IMR-90 (cell line): ENCODE results near the gene UBR4. TPM values are rescaled to one million over a fixed set of nuclear protein-coding genes. Genes with fewer than 3 reads are reported as not detected.

Experiments used
- ATAC-seq: fragments of 200-7000 bp; cut with Tn5 transposase; 2 replicates; pipeline ENCODE4 v1.9.1; 2020; ENCODE audit warnings: low read depth, mild to moderate bottlenecking, moderate library complexity
- BruUV-seq: library from RNA; stranded (reverse); fragments of 400-500 nt; replicated peaks from 2 replicates; lab custom pipeline; 2021; lab: Mats Ljungman, UMichigan
- CTCF ChIA-PET: fragments of 300-600 bp; formaldehyde crosslinking; extraction: SDS; loops from one replicate; lab custom pipeline; 2021; ENCODE audit warnings: antibody characterized with exemption; lab: Yijun Ruan, JAX
- POLR2A ChIA-PET: fragments of 300-600 bp; sonication (Branson Sonifier 250); formaldehyde crosslinking; loops from one replicate; lab custom pipeline; 2022; ENCODE audit warnings: antibody characterized with exemption; ENCODE audit not compliant: unreplicated experiment; lab: Charles Lee
- DNase-seq: peaks from one replicate; pipeline ENCODE4 v3.0.0; 2013
- H2AFZ ChIP-seq: replicated peaks from 2 replicates; pipeline ENCODE3; 2013; ENCODE audit warnings: low read length, mild to moderate bottlenecking; ENCODE audit not compliant: poor library complexity
- H2AK5ac ChIP-seq: 2 replicates; pipeline ENCODE4 v1.6.1; 2013; ENCODE audit warnings: low read depth, low read length, inconsistent platforms
- H2AK9ac ChIP-seq: replicated peaks from 2 replicates; pipeline ENCODE3; 2013; ENCODE audit warnings: mild to moderate bottlenecking, low read depth, low read length, moderate library complexity; ENCODE audit not compliant: poor library complexity
- H2BK120ac ChIP-seq: 2 replicates; pipeline ENCODE4 v1.6.1; 2013; ENCODE audit warnings: low read depth, low read length, inconsistent platforms
- H2BK15ac ChIP-seq: 3 replicates; pipeline ENCODE4 v1.6.1; 2013; ENCODE audit warnings: low read depth, low read length, inconsistent platforms
- H2BK20ac ChIP-seq: 2 replicates; pipeline ENCODE4 v1.6.1; 2013; ENCODE audit warnings: low read depth, mild to moderate bottlenecking, inconsistent platforms, low read length, moderate library complexity
- H2BK5ac ChIP-seq: 2 replicates; pipeline ENCODE4 v1.6.1; 2013; ENCODE audit warnings: mild to moderate bottlenecking, low read depth, low read length, inconsistent platforms; ENCODE audit not compliant: poor library complexity, severe bottlenecking
- H3K14ac ChIP-seq: replicated peaks from 2 replicates; pipeline ENCODE4 v1.6.1; 2013; ENCODE audit warnings: low read depth, low read length, inconsistent platforms
- H3K18ac ChIP-seq: 2 replicates; pipeline ENCODE4 v1.6.1; 2013; ENCODE audit warnings: low read depth, low read length, control low read depth
- H3K23ac ChIP-seq: 2 replicates; pipeline ENCODE4 v1.6.1; 2013; ENCODE audit warnings: low read depth, low read length, inconsistent platforms
- H3K27ac ChIP-seq: 2 replicates; pipeline ENCODE4 v1.5.1; 2013; ENCODE audit warnings: mild to moderate bottlenecking, control low read depth, low read length; ENCODE audit not compliant: insufficient read depth
- H3K27me3 ChIP-seq: 2 replicates; pipeline ENCODE4 v1.6.1; 2013; ENCODE audit warnings: low read length; ENCODE audit not compliant: control insufficient read depth, insufficient read depth
- H3K36me3 ChIP-seq: 2 replicates; pipeline ENCODE4 v1.6.1; 2013; ENCODE audit warnings: low read length, mixed read lengths; ENCODE audit not compliant: control insufficient read depth, insufficient read depth
- H3K4ac ChIP-seq: 2 replicates; pipeline ENCODE4 v1.6.1; 2013; ENCODE audit warnings: low read depth, low read length, inconsistent platforms
- H3K4me1 ChIP-seq: 2 replicates; pipeline ENCODE4 v1.6.1; 2013; ENCODE audit warnings: low read length, mixed read lengths; ENCODE audit not compliant: control insufficient read depth, insufficient read depth
- H3K4me2 ChIP-seq: 2 replicates; pipeline ENCODE4 v1.6.1; 2013; ENCODE audit warnings: low read depth, mild to moderate bottlenecking, control low read depth, low read length, moderate library complexity
- H3K4me3 ChIP-seq: 2 replicates; pipeline ENCODE4 v1.5.1; 2013; ENCODE audit warnings: low read depth, mild to moderate bottlenecking, control low read depth, low read length, moderate library complexity; ENCODE audit not compliant: insufficient read depth
- H3K56ac ChIP-seq: 2 replicates; pipeline ENCODE4 v1.6.1; 2013; ENCODE audit warnings: low read length, inconsistent platforms; ENCODE audit not compliant: insufficient read depth; ENCODE audit errors: extremely low read depth
- H3K79me1 ChIP-seq, 2 experiments: 2 replicates each; pipeline ENCODE4 v1.6.1; 2013; ENCODE audit warnings: low read length in 2 of 2, inconsistent platforms in 1 of 2, low read depth in 1 of 2
- H3K9ac ChIP-seq: 2 replicates; pipeline ENCODE4 v1.6.1; 2013; ENCODE audit warnings: low read depth, low read length, control low read depth
- H3K9me1 ChIP-seq: 2 replicates; pipeline ENCODE4 v1.6.1; 2013; ENCODE audit warnings: low read length, inconsistent platforms; ENCODE audit not compliant: insufficient read depth
- H3K9me3 ChIP-seq: 2 replicates; pipeline ENCODE4 v1.6.1; 2013; ENCODE audit warnings: low read length; ENCODE audit not compliant: control insufficient read depth, insufficient read depth
- H4K20me1 ChIP-seq: 2 replicates; pipeline ENCODE4 v1.6.1; 2013; ENCODE audit warnings: low read length, inconsistent platforms; ENCODE audit not compliant: insufficient read depth
- H4K5ac ChIP-seq: 2 replicates; pipeline ENCODE4 v1.6.1; 2013; ENCODE audit warnings: mild to moderate bottlenecking, low read depth, low read length, control low read depth
- H4K8ac ChIP-seq, 2 experiments: 2 replicates each; pipeline ENCODE4 v1.6.1; 2013; ENCODE audit warnings: low read depth in 2 of 2, low read length in 2 of 2, control low read depth in 1 of 2, inconsistent platforms in 1 of 2
- H4K91ac ChIP-seq: 2 replicates; pipeline ENCODE4 v1.6.1; 2013; ENCODE audit warnings: low read depth, low read length, inconsistent platforms; ENCODE audit not compliant: insufficient read depth
- POLR2A ChIP-seq: IDR thresholded peaks from 2 replicates; pipeline ENCODE4 v1.6.1; 2012; ENCODE audit warnings: mild to moderate bottlenecking, low read depth, low read length
- USF2 ChIP-seq: fragments of 150-350 bp; IDR thresholded peaks from 2 replicates; pipeline ENCODE4 v1.6.1; 2017; ENCODE audit warnings: mild to moderate bottlenecking, antibody characterized with exemption, low read length, low read depth
- WGBS, 2 experiments: methylation state at CpG; one replicate each; pipeline versions ENCODE4 v1.1.5 to v1.1.7; 2013; ENCODE audit warnings: missing lambda C conversion rate in 2 of 2; ENCODE audit not compliant: insufficient read length in 1 of 2; ENCODE audit errors: extremely low coverage in 2 of 2; 5-methylcytosine and 5-hydroxymethylcytosine counted together
- dilution Hi-C: fragments of 300-500 bp; cut with HindIII; formaldehyde crosslinking; loops from one replicate; pipeline ENCODE4 v1.14.3; 2018; ENCODE audit warnings: low sequenced_read_pairs; ENCODE audit not compliant: unreplicated experiment
- in situ Hi-C: fragments of 300-500 bp; cut with MboI; formaldehyde crosslinking; loops from 3 replicates; pipeline ENCODE4 v1.14.3; 2019; ENCODE audit warnings: low sequenced_read_pairs, inconsistent platforms, mixed read lengths
- intact Hi-C: fragments of 100-400 bp; cut with micrococcal nuclease; formaldehyde crosslinking; loops from 2 replicates; pipeline ENCODE4 v1.10.0; 2022
- polyA plus RNA-seq, 3 experiments: library from polyadenylated mRNA; depleted of rRNA; stranded (reverse); fragments of >200 nt; gene quantifications; 2 replicates each; pipeline ENCODE4 v1.2.3, GENCODE V29; 2012; ENCODE audit warnings: low replicate concordance in 1 of 3
- total RNA-seq: library from RNA; depleted of rRNA; stranded (reverse); fragments of >200 nt; gene quantifications from 2 replicates; pipeline ENCODE4 v1.2.3, GENCODE V29; 2012

UBR4 gene
- total and polyA plus RNA-seq, 2 of the 4 experiments (the other 2 are of a cell fraction) = 87.8 to 121 TPM

DNA sequence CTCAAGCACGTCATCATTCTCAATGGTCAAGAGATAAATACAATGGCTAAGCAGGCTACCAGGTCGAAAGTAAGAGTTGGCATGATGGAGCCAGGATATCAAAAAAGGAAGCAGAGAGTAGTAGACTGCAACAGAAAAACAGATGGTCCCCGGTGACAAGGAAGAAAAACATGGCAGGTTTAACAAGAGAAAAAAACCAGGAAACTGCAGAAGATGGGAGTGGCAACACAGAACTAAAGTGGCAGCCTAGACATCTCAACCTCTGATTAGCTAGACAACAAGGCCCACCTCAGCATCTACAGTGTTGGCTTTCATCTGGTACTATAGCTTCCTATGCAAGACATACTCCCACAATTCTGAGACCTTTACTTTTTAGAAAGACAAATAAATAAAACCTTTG lies 3.1 kb downstream of the UBR4 start:
- H3K4me1 ChIP-seq = peaks cover 15% of the 10 kb centered on the region

More for the DNA sequence above, 3.1 kb downstream of the UBR4 start:
- dilution Hi-C loops = no loop called here
- intact Hi-C loops = no loop called here
- H2AK5ac ChIP-seq = no peak overlapping the region
- no peak overlapping the region for H4K8ac ChIP-seq
- in situ Hi-C loops = no loop called here
- no peak overlapping the region for H4K5ac ChIP-seq
- no peak overlapping the region for H3K27ac ChIP-seq
- H4K91ac ChIP-seq = no peak overlapping the region
- H3K36me3 ChIP-seq = peaks cover 2% of the 10 kb centered on the region
- no peak overlapping the region for H3K4me3 ChIP-seq
- ATAC-seq (no peak), DNase-seq (no peak)
- peaks cover 78% of the 10 kb centered on the region for H4K20me1 ChIP-seq
- H3K4me2 ChIP-seq = no peak overlapping the region
- no peak overlapping the region for H3K9ac ChIP-seq
- no peak overlapping the region for H3K14ac ChIP-seq
- H3K4ac ChIP-seq = no peak overlapping the region
- no peak overlapping the region for H3K18ac ChIP-seq
- no peak overlapping the region for H3K23ac ChIP-seq
- no peaks in the 10 kb centered on the region for H3K9me3 ChIP-seq
- H3K56ac ChIP-seq = no peak overlapping the region
- no TSS peak for BruUV-seq
- H3K79me1 ChIP-seq = peaks cover 9 to 53% of the 10 kb centered on the region in 2 experiments; a peak in 3 of 4 replicates
- no peak overlapping the region for H2BK20ac ChIP-seq
- CTCF ChIA-PET = no interaction called here
- TF ChIP-seq POLR2A = 0 out of 2 replicates have a peak, but pooled peaks have one; percentile 30
- TF ChIP-seq USF2 = no peak
- 90% methylated on average over 2 of the region's 3 CpGs; no CpG with 5 or more reads in 1 of the 2 experiments for WGBS, 2 experiments
- no peak overlapping the region for H2BK5ac ChIP-seq
- H3K9me1 ChIP-seq = peaks cover 10% of the 10 kb centered on the region
- POLR2A ChIA-PET = no interaction called here
- no peak overlapping the region for H2AK9ac ChIP-seq
- H3K27me3 ChIP-seq = no peaks in the 10 kb centered on the region
- H2BK120ac ChIP-seq = no peak overlapping the region
- H2AFZ ChIP-seq = no peak overlapping the region
- no peak overlapping the region for H2BK15ac ChIP-seq
